ENCODE results near the gene DGCR2.
"Not testable (repeated sequence)": the region's sequence is repeated elsewhere in the genome, so short reads cannot be mapped to it uniquely, and the experiment has no call there.

The DGCR2 gene

DNA sequence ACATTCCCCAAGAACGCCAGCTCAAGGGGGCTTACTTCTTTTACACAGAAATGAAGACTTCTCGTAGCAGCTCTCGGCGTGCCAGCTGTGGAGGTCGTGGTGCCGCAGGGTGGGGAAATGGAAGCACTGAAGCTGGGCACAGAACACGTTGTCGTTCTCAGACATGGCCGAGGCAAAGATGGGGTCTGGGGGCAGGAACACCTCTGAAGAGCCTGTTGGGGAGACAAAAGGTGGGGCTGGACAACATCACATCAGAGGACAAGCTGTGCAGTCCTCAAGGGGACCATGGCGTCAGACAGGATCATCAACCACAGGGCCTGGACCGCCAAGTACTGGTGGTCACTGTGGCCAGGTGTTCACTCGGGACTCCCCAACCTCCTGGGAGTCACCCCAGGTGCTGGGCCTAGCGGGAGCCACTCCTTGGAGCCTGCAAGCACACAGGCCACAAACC, 65.2 kb downstream of the DGCR2 start:
- no peak for DNase-seq

- no peak for DNase-seq
Measured at GRCh38 chr22:19055801-19056200, 66.4 kb downstream of the DGCR2 start.

DNA sequence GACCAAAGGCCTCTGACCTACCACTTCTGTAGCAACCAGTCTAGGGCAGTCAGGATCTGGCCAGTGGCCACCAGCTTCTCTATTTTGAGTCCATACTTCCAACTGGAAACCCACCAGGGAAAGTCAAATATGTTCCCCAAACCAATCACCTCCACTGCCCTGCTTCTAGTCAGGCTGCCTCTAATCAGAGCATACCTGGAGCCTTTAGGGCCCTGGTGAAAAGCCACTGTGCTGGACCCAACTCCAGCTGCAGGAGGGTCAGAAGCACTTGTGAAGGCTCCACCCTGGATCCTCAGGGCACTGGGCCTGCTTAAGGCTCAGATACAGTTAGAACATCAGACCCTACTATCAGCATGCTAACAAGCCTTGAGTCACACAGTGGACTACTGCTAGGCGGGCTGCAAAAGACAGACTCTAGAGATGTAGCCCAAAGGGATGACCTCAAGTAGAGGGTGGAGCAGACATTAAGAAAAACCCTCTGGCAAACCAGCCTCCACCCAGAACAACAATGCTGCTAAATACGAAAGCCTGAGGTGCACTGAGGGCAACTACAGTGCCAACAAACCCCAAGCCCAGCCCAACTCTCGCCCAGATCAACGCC, 69.2 kb downstream of the DGCR2 start:
- DNase-seq: no peak

DNA sequence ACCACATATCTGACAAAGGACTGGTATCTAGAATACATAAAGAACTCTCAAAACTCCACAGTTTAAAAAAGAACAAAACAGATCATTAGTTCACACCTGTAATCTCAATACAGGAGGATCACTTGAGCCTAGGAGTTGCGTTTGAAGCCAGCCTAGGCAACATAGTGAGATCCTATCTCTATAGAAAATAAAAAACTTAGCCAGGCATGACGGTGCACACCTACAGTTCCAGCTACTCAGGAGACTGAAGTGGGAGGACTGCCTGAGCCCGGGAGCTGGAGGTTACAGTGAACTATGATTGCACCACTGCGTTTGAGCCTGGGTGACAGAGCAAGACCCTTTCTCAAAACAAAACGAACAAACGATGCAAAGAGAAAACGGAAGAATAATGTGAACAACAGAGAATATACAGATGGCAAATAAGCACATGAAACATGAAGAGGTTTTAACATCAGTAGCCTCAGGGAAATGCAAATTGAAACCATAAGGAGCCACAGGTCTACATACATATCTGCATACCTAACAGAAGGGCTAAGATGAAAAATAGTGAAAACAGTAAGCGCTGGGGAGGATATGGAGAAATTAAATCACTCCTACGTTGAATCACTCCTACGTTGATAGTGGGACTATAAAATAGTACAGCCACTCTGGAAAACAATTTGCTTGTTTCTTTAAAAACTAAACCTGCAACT, 70.7 kb downstream of the DGCR2 start:
- DNase-seq: no peak

DNA sequence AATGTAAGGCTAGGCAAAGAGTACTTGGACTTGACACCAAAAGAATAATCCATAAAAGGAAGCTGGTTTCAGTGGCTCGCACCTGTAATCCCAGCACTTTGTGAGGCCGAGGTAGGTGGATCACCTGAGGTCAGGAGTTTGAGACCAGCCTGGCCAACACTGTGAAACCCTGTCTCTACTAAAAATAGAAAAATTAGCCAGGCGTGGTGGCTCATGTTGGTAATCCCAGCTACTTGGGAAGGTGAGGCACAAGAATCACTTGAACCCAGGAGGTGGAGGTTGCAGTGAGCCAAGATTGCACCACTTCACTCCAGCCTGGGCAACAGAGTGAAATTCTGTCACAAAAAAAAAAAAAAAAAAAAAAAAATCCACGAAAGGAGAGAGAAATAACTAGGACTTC, 71.4 kb downstream of the DGCR2 start:
- DNase-seq: not testable (repeated sequence)

- no peak for DNase-seq
Measured at GRCh38 chr22:19050117-19050516, 72.1 kb downstream of the DGCR2 start.

- no peak for DNase-seq
Measured at GRCh38 chr22:19048531-19048930, 73.7 kb downstream of the DGCR2 start.

DNA sequence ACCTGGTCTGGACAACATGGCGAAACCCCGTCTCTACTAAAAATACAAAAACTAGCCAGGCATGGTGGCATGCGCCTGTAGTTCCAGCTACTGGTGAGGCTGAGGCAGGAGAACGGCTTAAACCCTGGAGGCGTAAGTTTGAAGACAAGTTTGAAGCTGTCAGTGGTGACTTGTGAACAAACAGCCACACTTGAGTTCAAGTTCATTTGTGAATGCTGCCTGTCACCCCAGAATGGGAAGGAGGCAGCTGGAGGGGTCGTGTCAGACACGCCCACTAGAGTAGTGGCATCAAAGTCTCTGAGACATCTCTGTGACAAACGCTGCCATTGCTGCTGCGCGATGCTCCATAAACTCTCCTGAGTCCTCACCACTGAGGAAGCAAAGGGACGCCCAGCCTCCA, 74.2 kb downstream of the DGCR2 start:
- no peak for DNase-seq

GRCh38 chr22:19046719-19047609, 75.2 kb downstream of the DGCR2 start:
- DNase-seq: no peak

DNA sequence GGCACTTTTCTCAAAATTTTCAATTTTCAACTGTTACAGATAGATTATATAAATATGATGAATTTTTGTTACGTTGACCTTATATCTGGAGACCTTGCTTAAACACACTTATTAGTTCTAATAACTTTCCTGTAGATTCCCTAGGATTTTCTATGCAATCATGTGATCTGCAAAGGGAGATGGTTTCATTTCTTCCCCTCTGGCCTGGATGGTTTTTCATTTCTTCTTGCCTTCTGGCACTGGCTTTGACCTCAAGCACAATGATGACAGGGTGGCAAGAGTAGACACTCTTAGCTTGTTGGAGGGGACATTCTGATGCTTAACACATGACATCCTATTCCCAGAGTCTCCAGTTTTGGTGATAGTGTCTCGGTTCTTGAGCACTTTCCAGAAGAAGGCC, 75.9 kb downstream of the DGCR2 start:
- DNase-seq: no peak

GRCh38 chr22:19045094-19045493, 77.1 kb downstream of the DGCR2 start:
- DNase-seq: no peak

- DNase-seq: no peak
Measured at GRCh38 chr22:19044381-19044780, 77.8 kb downstream of the DGCR2 start.

DNA sequence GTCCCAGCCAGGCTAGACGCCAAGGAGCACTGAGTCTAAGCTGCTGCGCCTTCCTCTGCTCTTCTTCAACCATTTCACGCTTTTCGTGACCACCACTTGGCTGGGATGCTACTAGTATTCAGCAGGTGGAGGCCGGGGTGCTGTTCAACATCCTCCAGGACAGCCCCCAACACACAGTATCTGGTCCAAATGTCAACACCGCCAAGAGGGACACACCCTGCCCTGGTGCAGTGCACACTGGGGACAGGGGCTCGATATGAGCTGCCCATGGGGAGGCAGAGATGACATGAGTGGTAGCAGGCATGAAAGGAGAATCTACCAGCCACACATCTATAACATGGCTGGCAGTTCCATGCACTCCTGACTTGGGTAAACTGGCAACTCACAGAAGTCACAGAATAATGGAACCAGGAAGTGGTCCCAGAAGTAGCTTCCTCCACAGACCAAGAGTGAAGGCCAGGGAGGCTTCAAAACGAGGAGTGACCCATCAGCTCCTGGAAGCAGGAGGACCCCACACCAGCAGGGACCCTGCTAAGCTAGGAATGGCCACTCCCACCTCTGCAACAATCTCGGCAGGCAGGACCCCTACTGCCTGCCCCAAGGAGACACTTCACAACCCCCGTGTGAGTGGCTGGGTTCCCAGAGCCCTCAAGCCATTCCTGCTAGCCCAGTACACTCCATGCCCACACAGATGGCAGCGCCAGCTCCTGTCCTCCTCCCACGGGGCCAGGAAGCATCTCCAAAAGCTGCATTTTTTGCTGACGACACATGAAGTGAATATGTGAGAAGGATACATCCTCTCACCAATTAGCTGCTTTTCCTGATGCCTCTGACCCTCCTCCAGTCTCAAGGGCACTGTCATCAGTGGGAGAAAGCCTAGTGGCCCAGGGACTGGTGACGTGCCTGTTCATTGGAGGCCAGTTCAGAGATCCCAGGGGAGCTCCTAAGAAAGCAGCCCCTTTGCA, 78.8 kb downstream of the DGCR2 start:
- no peak for DNase-seq

DNA sequence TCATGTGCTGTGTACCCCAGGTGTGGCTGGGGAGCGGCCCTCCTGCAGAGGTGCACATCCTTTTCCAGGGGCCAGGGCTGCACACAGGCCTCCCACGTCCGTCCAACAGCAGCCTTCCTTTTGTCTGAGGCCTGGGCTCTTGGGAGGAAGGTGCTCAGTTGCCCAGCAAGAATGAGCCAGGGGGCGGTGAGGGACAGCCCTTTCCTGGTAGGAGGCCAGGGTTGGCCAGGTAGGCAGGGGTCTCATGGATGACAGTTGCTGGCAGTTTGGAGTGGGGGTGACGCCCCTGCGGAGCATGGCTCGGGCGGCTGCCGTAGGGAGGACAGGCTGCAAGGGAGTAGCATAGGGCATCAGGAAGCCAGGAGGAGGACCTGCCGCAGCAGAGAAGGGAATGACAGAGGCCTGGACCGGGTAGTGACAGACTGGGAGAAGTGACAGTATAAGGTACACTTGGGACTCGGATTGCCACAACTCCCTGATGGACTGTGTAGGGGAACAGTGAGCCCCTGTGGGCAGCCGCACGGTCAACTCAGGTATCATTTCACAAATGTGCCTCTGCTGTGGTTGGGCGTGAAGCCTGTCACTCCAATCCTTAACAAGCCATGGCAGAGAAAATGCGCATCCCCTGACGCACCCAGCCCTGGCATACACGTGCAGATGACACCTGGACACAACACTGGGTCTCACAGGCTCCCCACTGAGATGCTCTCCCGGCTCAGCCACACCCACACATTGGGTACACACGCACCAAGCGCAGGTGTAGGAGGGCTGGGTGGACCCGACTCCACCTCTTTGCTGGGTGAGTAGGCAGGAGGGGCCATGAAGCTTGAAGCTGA, 79.7 kb downstream of the DGCR2 start:
- no peak for DNase-seq

GRCh38 chr22:19041704-19042074, 80.5 kb downstream of the DGCR2 start:
- DNase-seq: no peak

DNA sequence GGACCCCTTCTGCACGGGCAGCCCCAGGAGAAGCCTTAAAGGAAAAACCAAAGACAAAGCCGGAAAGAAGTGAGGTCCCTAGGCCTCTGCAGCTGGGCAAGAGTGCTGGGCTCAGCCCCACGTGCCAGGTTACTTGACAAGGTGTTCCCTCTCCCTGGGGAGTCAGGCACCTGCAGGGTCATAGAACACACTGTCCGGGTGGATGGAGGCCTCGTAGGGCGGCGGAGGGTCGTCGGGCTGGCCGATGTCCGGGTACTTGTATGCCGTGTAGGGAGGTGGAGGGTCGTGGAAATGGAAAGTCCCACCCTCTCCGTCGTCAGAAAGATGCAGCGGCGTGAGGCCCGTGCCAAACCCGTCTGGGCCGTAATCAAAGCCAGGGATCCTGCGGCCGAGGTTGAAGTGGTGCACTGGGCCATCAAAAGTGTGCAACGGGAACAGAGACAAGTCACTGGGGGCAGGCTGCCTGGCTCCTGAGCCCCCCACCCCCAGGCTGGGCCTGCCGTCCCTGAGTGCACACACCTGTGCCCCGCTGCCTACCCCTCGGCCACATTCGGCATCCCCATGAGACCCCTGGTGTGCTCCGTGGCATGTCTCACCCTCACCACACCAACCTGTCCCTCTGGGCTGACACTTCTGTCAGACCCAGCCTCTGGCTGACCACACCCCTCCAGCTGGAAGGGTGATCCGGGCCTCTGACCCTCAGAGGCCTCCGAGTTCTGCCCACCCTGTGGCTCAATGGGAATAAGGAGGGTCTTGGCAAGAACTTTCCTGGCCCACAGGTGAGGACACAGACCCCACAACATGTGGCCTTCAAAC, 81.1 kb downstream of the DGCR2 start:
- DNase-seq: no peak

DNA sequence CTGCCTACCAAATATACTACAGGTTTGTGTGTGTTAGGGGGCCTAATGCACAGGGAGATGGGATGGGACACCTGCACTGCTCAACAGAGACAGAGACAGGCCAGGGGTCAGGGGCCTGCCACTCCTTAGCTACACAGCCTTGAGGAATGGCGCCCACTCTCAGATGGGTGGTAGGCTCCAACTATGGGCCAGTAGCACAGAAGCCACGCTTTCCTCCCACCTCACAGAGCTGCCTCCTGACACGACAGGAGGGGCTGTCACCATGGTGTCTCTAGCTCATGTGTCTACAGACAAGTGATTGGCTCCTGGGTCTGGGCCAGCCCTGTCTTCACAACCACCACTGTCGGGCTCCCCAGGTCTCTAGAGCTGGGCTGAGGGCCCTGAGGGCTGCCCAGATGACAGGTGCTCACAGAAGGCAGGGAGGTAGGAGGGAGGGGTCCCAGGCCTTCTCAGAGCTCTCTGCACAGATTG, 81.8 kb downstream of the DGCR2 start:
- DNase-seq: no peak

- DNase-seq: no peak
Measured at GRCh38 chr22:19039796-19040280, 82.4 kb downstream of the DGCR2 start.

GRCh38 chr22:19039448-19039780, 82.8 kb downstream of the DGCR2 start:
- DNase-seq: no peak

GRCh38 chr22:19038728-19039447, 83.3 kb downstream of the DGCR2 start:
- no peak for DNase-seq

Data from NCI-H524 treated with DMSO at 0.1 percent for 48 hours (cell line).